Limb (tissue), 2 donors: Measurements from ENCODE around the gene CRISPLD2.

Experiments
- DNase-seq, 2 donors: peaks; one replicate each; pipeline ENCODE4 v3.0.0-alpha.2; 2016; ENCODE audit errors: extremely low spot score in 2 of 2

CRISPLD2 gene

DNA sequence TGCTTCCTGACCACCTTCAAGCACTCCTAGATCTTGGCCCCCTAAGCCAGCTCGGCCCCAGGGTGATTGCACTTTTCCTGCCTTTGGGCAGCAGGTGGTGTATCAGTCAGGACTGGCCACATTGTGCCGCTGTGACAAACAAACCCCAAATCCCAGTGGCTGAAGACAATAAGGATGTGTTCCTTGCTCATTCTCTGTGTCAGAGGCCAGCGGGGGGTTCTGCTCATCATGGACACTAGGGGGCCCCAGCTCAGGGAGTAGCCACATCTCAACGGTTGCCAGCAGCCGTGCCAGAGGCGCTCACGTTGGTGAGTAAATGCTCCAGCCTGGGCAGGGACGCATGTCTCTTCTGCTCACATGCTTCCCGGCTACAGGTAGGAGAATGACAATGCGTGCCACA lies 131.1 kb downstream of the CRISPLD2 start:
- peak in 1 of 2 donors; percentile 23 for DNase-seq

- peak; percentile 76 to 82 for DNase-seq
These were observed 132.8 kb downstream of the CRISPLD2 start for GRCh38 chr16:84952335-84953189.

GRCh38 chr16:84953190-84953746 lies 133.5 kb downstream of the CRISPLD2 start:
- DNase-seq: peak in 1 of 2 donors; percentile 22

GRCh38 chr16:84955427-84955826 lies 135.6 kb downstream of the CRISPLD2 start:
- no peak for DNase-seq

DNA sequence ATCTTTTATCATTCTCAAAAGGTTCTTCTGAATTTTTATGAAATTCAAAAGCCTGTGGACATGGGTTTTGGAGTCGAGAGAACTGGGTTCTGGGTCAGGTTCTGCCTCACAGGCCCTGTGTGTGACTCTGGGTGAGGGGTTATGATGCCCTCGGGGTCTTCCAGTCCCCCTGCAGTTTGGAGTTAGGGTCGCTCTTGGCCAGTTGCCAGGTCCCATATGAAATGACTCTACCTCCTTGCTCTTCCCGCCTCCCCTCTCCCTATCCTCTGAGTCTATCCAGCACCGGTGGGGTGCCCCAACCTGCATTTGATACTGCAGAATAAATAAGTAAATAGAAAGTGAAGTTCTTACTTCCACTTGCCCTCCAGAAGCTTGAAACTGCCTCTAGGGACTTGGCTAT lies 137.4 kb downstream of the CRISPLD2 start:
- no peak for DNase-seq

- no peak for DNase-seq
These were observed 138.0 kb downstream of the CRISPLD2 start for GRCh38 chr16:84957792-84958191.
